HCT116 (cell line): ENCODE data around the gene PCYT1A.

Source experiments
- ZNF274 ChIP-seq: fragments of 200-500 bp; sonication (Bioruptor generic); IDR thresholded peaks from 2 replicates; pipeline ENCODE4 v1.6.1; 2014; ENCODE audit warnings: mild to moderate bottlenecking, low read depth, low read length, inconsistent platforms
- TF ChIP-seq, protein P1 (sequence below): IDR thresholded peaks from 2 replicates; pipeline ENCODE4 v1.6.1; 2012; ENCODE audit warnings: low read depth
- TF ChIP-seq, protein P2 (sequence below), 3 experiments: fragments of 200-600 bp in 1 of 3; sonication (generic) in 1 of 3; IDR thresholded peaks in 2 of 3; conservative IDR thresholded peaks in 1 of 3; 2 replicates each; pipeline ENCODE4 v1.5.1; 2012 to 2017; ENCODE audit warnings: low read depth in 2 of 3, low read length in 2 of 3, antibody characterized with exemption in 1 of 3, borderline replicate concordance in 1 of 3, control low read depth in 1 of 3, mild to moderate bottlenecking in 1 of 3, mixed read lengths in 1 of 3, mixed run types in 1 of 3, moderate library complexity in 1 of 3; ENCODE audit not compliant: insufficient read depth in 1 of 3

DNA sequence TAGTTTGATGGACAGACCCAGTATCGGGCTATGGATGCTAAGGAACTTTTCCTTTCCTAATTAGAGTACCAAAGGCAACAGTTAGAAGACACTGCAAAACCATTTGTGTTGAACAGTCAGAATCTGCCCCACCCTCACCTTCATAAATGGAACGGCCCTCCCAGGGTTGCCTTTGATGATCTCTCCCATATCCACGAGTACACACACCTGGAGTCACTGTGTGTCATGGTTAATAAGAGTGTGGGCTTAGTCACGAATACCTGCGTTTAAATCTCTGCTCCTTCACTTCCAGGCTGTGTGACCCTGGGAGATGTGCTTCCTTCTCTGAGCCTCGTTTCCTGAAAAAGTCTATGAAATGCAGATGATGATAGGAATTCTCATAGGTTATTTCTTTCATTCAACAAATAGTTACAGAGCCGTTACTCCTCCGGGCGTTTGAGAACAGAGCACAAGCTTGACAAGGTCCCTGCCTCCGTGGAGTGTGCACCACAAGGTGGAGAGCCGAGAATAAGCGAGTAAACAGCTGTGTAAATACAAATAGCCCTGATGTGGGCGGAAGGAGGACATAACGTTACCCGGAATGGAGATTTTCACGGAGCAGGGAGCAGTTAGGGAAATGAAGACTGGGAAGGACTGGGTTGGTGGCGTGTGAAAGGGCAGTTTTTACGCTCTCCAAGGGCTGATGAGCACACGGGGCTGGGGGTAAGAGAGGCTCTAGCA lies 64.5 kb downstream of the PCYT1A start:
- TF ChIP-seq, protein P1, sequence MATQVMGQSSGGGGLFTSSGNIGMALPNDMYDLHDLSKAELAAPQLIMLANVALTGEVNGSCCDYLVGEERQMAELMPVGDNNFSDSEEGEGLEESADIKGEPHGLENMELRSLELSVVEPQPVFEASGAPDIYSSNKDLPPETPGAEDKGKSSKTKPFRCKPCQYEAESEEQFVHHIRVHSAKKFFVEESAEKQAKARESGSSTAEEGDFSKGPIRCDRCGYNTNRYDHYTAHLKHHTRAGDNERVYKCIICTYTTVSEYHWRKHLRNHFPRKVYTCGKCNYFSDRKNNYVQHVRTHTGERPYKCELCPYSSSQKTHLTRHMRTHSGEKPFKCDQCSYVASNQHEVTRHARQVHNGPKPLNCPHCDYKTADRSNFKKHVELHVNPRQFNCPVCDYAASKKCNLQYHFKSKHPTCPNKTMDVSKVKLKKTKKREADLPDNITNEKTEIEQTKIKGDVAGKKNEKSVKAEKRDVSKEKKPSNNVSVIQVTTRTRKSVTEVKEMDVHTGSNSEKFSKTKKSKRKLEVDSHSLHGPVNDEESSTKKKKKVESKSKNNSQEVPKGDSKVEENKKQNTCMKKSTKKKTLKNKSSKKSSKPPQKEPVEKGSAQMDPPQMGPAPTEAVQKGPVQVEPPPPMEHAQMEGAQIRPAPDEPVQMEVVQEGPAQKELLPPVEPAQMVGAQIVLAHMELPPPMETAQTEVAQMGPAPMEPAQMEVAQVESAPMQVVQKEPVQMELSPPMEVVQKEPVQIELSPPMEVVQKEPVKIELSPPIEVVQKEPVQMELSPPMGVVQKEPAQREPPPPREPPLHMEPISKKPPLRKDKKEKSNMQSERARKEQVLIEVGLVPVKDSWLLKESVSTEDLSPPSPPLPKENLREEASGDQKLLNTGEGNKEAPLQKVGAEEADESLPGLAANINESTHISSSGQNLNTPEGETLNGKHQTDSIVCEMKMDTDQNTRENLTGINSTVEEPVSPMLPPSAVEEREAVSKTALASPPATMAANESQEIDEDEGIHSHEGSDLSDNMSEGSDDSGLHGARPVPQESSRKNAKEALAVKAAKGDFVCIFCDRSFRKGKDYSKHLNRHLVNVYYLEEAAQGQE, result no peak
- TF ChIP-seq, protein P2, sequence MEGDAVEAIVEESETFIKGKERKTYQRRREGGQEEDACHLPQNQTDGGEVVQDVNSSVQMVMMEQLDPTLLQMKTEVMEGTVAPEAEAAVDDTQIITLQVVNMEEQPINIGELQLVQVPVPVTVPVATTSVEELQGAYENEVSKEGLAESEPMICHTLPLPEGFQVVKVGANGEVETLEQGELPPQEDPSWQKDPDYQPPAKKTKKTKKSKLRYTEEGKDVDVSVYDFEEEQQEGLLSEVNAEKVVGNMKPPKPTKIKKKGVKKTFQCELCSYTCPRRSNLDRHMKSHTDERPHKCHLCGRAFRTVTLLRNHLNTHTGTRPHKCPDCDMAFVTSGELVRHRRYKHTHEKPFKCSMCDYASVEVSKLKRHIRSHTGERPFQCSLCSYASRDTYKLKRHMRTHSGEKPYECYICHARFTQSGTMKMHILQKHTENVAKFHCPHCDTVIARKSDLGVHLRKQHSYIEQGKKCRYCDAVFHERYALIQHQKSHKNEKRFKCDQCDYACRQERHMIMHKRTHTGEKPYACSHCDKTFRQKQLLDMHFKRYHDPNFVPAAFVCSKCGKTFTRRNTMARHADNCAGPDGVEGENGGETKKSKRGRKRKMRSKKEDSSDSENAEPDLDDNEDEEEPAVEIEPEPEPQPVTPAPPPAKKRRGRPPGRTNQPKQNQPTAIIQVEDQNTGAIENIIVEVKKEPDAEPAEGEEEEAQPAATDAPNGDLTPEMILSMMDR (IDR thresholded peaks at IDR 0.05 in 2 of 3, conservative IDR thresholded peaks at IDR 0.05 in 1 of 3; ENCODE audit: borderline replicate concordance in 1 of 3, insufficient read depth in 1 of 3, low read depth in 2 of 3, low read length in 2 of 3), result no peak
- TF ChIP-seq ZNF274, result no peak
